ENCODE data around the gene TBX15.

TBX15 gene

DNA sequence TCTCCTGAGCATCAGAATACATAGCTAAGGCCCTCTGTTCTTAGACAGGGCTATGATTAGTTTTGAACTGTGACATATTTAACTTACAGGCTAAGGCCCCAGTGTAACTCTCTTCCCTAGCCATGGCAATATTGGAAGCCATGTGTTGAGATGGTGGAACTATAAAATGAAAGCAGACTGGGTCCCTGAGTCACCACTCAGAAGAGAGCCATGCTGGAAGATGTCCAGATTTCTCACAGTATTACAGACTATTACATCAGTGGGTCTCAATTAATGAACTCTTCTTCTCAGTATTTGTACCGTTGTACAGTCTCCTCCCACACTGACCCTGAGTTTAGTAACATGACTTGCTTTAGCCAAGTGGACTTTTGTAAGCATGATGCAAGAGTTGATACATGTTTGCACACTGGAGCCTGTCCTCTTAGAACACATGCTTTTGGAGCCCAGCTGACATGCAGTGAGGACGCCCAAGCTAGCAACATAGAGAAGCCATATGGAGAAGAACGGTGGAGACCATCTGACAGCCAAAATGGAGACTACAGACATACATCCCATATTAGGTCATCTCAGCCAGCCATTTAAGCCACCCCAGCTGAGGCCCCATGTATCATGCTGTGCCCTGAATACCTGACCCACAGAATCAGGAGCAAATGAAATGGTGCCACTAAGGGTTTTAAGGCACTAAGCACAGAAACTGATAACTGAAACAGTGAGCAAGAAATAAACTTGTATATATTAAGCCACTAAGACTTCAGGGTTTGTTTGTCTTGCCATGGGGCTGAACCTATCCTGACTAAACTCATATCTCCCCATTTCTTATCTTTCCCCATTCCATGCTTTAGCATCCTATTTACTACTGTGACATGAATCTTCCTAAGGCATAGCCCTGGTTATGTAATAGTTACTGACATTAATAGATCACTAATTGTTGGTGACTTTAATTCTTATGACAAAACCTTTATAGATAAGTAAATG, 24.4 kb downstream of the TBX15 start:
- TF ChIP-seq, protein P1, sequence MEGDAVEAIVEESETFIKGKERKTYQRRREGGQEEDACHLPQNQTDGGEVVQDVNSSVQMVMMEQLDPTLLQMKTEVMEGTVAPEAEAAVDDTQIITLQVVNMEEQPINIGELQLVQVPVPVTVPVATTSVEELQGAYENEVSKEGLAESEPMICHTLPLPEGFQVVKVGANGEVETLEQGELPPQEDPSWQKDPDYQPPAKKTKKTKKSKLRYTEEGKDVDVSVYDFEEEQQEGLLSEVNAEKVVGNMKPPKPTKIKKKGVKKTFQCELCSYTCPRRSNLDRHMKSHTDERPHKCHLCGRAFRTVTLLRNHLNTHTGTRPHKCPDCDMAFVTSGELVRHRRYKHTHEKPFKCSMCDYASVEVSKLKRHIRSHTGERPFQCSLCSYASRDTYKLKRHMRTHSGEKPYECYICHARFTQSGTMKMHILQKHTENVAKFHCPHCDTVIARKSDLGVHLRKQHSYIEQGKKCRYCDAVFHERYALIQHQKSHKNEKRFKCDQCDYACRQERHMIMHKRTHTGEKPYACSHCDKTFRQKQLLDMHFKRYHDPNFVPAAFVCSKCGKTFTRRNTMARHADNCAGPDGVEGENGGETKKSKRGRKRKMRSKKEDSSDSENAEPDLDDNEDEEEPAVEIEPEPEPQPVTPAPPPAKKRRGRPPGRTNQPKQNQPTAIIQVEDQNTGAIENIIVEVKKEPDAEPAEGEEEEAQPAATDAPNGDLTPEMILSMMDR (IDR thresholded peaks at IDR 0.05; ENCODE audit: low read depth, low read length), result no peak
- no peak overlapping the region for H3K4me3 ChIP-seq (ENCODE audit: low read depth, low read length)

DNA sequence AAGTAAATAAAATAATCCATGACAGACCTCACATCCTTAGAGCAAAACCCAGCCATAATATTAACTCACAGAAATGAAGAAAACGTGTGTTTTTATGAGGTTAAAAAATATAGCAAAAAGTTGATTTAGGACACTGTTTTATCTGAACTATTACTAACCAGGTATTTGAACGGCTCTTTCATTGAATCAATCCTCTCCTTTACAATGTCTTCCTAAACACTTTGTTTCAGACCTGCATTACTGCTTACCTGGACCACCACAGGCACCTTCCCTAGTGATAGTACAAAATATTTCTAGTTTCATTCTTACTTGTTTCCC, 25.0 kb downstream of the TBX15 start:
- H3K4me3 ChIP-seq (ENCODE audit: low read depth, low read length), result no peak overlapping the region
- TF ChIP-seq, protein P1 (IDR thresholded peaks at IDR 0.05; ENCODE audit: low read depth, low read length), result no peak

GRCh38 chr1:118961156-118961555, 27.0 kb downstream of the TBX15 start:
- no peak overlapping the region for H3K4me3 ChIP-seq (ENCODE audit: low read depth, low read length)
- TF ChIP-seq, protein P1 (IDR thresholded peaks at IDR 0.05; ENCODE audit: low read depth, low read length), result no peak

DNA sequence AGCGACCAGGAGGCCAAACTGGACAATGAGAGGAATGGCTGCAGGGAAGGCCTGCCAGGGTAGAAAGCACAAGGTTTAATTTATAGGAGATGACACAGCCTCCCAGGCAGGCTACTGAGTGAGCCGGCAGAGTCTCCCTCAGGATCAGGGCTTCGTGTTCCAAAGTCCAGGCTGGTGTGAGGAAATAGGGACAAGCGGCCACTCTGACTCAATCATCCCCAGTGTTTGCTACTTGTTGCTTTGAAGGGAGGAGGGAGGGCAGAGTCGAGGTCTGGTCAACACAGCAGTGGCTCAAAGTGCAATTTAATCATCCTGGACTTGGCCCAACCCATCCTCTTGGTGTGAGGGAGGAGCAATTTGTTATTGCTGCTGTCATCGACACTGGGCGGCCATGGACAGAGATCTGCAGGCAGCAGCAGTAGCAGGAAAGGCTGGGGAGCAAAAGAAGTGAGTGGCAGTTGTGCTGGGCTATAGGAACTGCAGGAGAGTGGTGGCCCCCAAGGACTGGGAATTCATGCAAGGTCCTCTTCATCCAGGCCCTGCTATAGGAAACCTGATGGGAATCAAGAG, 27.5 kb downstream of the TBX15 start:
- H3K4me3 ChIP-seq (ENCODE audit: low read depth, low read length), result no peak overlapping the region
- TF ChIP-seq, protein P1 (IDR thresholded peaks at IDR 0.05; ENCODE audit: low read depth, low read length), result no peak

DNA sequence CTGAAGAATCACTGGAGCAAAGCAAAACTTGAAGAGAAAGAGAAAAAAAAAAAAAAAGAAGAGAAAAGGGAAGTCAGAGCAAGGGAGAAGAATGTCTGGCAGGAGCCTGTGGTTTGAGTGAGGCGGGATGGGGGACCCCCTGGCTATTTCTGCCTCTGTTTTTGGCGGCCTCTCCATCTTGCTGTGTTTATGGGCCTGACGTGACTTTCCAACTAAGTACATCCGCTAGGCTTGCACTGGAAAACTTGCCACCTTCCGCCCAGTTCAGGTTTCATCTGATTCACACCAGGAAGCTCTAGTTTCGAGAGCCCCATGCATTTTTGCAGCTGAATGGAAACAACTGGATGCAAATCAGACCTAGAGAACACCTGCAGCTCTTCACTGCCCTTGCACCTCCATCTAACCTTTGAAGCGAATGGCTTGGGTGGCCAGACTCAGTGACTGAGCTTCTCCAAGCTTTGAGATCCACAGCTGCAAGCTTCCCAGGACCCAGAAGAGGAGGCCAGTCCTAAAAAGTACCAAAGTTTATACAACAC, 28.0 kb downstream of the TBX15 start:
- no peak overlapping the region for H3K4me3 ChIP-seq (ENCODE audit: low read depth, low read length)
- TF ChIP-seq, protein P1 (IDR thresholded peaks at IDR 0.05; ENCODE audit: low read depth, low read length), result no peak

GRCh38 chr1:118958937-118959631, 29.1 kb downstream of the TBX15 start:
- H3K4me3 ChIP-seq (ENCODE audit: low read depth, low read length), result no peak overlapping the region
- TF ChIP-seq, protein P1 (IDR thresholded peaks at IDR 0.05; ENCODE audit: low read depth, low read length), result no peak

All from WI38 (cell line).